ENCODE data around the gene PITRM1.

The PITRM1 gene

DNA sequence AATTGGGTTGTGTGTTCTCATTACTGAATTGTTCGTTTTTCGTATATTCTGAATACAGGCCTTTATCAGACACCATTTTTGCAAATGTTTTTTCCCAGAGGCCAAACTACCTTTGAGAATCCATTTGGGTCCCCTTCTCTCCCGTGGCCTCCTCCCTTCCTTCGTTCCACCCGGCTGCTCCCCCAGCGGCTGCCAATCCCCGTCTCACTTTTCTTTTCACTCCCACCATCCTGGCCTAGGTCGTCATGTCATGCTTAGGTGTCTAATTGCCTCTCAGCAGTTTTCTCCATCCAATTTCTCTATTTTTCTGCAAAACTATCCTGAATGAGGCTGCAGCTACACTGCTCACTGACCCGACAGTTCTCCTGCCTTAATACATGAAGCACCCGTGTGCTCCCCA is 17.9 kb downstream of the PITRM1 start:
- Histone ChIP-seq H3K9ac (ENCODE audit: low read depth, low read length) (no peak overlapping the region), H3K36me3 (ENCODE audit: insufficient read depth, low read length) (peaks cover 79% of the 10 kb centered on the region), H3K4me2 (ENCODE audit: insufficient read depth, low read length) (no peak overlapping the region), H3K9me3 (ENCODE audit: insufficient read depth, low read length, severe bottlenecking) (no peaks in the 10 kb centered on the region), H3K79me2 (ENCODE audit: insufficient read depth, low read length) (no peaks in the 10 kb centered on the region), H3K4me1 (ENCODE audit: insufficient read depth, low read length) (no peaks in the 10 kb centered on the region), H2AFZ (ENCODE audit: low read depth, low read length) (no peak overlapping the region), H4K20me1 (ENCODE audit: insufficient read depth, low read length) (no peaks in the 10 kb centered on the region), H3K27me3 (ENCODE audit: insufficient read depth, low read length, poor library complexity) (no peaks in the 10 kb centered on the region), H3K27ac (ENCODE audit: low read length) (no peak overlapping the region), H3K4me3 (ENCODE audit: low read depth in 1 of 2, low read length in 2 of 2) (no peak overlapping the region)
- ATAC-seq (ENCODE audit: insufficient read depth, low read depth) (no peak), DNase-seq (no peak)
- TF ChIP-seq, protein P1, sequence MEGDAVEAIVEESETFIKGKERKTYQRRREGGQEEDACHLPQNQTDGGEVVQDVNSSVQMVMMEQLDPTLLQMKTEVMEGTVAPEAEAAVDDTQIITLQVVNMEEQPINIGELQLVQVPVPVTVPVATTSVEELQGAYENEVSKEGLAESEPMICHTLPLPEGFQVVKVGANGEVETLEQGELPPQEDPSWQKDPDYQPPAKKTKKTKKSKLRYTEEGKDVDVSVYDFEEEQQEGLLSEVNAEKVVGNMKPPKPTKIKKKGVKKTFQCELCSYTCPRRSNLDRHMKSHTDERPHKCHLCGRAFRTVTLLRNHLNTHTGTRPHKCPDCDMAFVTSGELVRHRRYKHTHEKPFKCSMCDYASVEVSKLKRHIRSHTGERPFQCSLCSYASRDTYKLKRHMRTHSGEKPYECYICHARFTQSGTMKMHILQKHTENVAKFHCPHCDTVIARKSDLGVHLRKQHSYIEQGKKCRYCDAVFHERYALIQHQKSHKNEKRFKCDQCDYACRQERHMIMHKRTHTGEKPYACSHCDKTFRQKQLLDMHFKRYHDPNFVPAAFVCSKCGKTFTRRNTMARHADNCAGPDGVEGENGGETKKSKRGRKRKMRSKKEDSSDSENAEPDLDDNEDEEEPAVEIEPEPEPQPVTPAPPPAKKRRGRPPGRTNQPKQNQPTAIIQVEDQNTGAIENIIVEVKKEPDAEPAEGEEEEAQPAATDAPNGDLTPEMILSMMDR (IDR thresholded peaks at IDR 0.05; ENCODE audit: borderline replicate concordance, extremely low read depth, low read length, poor library complexity, severe bottlenecking) = no peak
- TF ChIP-seq EZH2 (IDR thresholded peaks at IDR 0.05; ENCODE audit: borderline replicate concordance, low read depth, low read length, severe bottlenecking) = no peak

DNA sequence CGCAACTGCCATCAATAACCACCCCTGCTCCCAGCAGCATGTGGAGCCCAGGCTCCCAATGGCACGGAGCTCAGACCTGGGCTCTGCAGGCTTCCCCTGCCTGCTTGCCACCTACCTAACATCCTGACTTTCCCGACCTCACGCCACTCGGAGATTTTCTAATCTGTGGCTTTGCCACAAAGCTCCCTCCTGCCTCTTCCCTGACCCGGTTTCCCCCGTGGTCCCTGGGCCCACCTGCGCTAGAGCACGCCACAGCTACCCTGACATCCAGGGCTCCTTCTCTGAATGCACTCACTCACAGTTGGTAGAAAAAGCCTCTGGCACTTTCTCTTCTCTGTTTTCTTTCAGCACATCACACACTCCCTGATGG is 20.0 kb downstream of the PITRM1 start:
- H3K36me3 ChIP-seq (ENCODE audit: insufficient read depth, low read length) = peaks cover 76% of the 10 kb centered on the region
- H3K4me2 ChIP-seq (ENCODE audit: insufficient read depth, low read length) = no peak overlapping the region
- H3K27me3 ChIP-seq (ENCODE audit: insufficient read depth, low read length, poor library complexity) = no peaks in the 10 kb centered on the region
- ATAC-seq (ENCODE audit: insufficient read depth, low read depth) (no peak), DNase-seq (no peak)
- no peak overlapping the region for H3K4me3 ChIP-seq (ENCODE audit: low read depth in 1 of 2, low read length in 2 of 2)
- H3K9me3 ChIP-seq (ENCODE audit: insufficient read depth, low read length, severe bottlenecking) = no peaks in the 10 kb centered on the region
- no peaks in the 10 kb centered on the region for H3K4me1 ChIP-seq (ENCODE audit: insufficient read depth, low read length)
- no peak for TF ChIP-seq EZH2 (IDR thresholded peaks at IDR 0.05; ENCODE audit: borderline replicate concordance, low read depth, low read length, severe bottlenecking)
- TF ChIP-seq, protein P1 (IDR thresholded peaks at IDR 0.05; ENCODE audit: borderline replicate concordance, extremely low read depth, low read length, poor library complexity, severe bottlenecking) = no peak
- no peak overlapping the region for H2AFZ ChIP-seq (ENCODE audit: low read depth, low read length)
- H3K27ac ChIP-seq (ENCODE audit: low read length) = no peak overlapping the region
- H3K9ac ChIP-seq (ENCODE audit: low read depth, low read length) = no peak overlapping the region
- H4K20me1 ChIP-seq (ENCODE audit: insufficient read depth, low read length) = 0 out of 2 replicates have a peak, but pooled peaks cover 2% of the 10 kb centered on the region
- no peaks in the 10 kb centered on the region for H3K79me2 ChIP-seq (ENCODE audit: insufficient read depth, low read length)

DNA sequence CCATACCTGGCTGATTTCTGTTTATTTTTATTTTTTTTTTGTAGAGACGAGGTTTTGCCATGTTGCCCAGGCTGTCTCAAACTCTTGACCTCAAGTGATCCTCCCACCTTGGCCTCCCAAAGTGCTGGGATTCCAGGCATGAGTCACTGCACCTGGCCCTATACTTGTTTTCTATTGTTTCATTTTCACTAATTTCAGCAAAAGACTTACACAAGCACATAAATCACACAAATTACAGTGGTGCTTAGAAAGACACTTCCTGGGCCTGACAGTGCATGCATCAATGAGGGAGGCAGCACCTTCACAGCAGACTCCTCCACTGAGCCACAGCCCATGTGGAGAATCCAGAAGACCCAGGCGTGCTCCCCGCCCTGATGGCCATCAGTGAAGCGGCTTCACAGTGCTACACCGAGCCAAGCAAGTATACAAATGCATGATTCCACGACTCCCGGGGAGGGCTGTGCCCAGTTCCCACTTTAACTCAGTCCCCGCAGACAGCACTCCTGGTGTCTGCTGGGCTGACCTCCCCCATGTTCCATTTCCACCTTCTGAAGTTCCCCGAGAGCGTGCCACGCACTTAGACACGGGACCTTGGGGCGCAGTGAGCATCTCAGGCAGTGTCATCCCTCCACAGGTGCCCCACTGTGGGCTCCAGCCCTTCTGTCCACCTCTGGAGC is 20.6 kb downstream of the PITRM1 start:
- TF ChIP-seq, protein P1 (IDR thresholded peaks at IDR 0.05; ENCODE audit: borderline replicate concordance, extremely low read depth, low read length, poor library complexity, severe bottlenecking) = no peak
- no peak for TF ChIP-seq EZH2 (IDR thresholded peaks at IDR 0.05; ENCODE audit: borderline replicate concordance, low read depth, low read length, severe bottlenecking)
- Histone ChIP-seq H3K9me3 (ENCODE audit: insufficient read depth, low read length, severe bottlenecking) (no peaks in the 10 kb centered on the region), H3K4me3 (ENCODE audit: low read depth in 1 of 2, low read length in 2 of 2) (no peak overlapping the region), H3K27me3 (ENCODE audit: insufficient read depth, low read length, poor library complexity) (no peaks in the 10 kb centered on the region), H3K36me3 (ENCODE audit: insufficient read depth, low read length) (peaks cover 76% of the 10 kb centered on the region), H2AFZ (ENCODE audit: low read depth, low read length) (no peak overlapping the region), H4K20me1 (ENCODE audit: insufficient read depth, low read length) (0 out of 2 replicates have a peak, but pooled peaks cover 2% of the 10 kb centered on the region), H3K27ac (ENCODE audit: low read length) (no peak overlapping the region), H3K79me2 (ENCODE audit: insufficient read depth, low read length) (no peaks in the 10 kb centered on the region), H3K4me1 (ENCODE audit: insufficient read depth, low read length) (no peaks in the 10 kb centered on the region), H3K4me2 (ENCODE audit: insufficient read depth, low read length) (no peak overlapping the region), H3K9ac (ENCODE audit: low read depth, low read length) (no peak overlapping the region)
- no peak for ATAC-seq (ENCODE audit: insufficient read depth, low read depth)
- no peak for DNase-seq

Data from DND-41 (cell line).